GM23338 (cell line): ENCODE results near the gene ABR. TPM values are rescaled to one million over a fixed set of nuclear protein-coding genes. Genes with fewer than 3 reads are reported as not detected.

ENCODE experiments used
- ATAC-seq: fragments of 200-7000 bp; cut with Tn5 transposase; 3 replicates; pipeline ENCODE4 v1.9.1; 2020
- DNase-seq: peaks from one replicate; pipeline ENCODE4 v3.0.0-alpha.2; 2015; ENCODE audit warnings: low spot score
- H2AFZ ChIP-seq: fragments of 200-600 bp; sonication (generic); 2 replicates; pipeline ENCODE4 v1.8.0; 2016; ENCODE audit warnings: antibody characterized with exemption, mild to moderate bottlenecking, moderate library complexity
- H3F3A ChIP-seq: fragments of 200-600 bp; sonication (generic); replicated peaks from 2 replicates; pipeline ENCODE4 v1.8.0; 2017; ENCODE audit warnings: antibody characterized with exemption, mixed run types, low read depth
- H3K27ac ChIP-seq: fragments of 200-600 bp; sonication (generic); 2 replicates; pipeline ENCODE4 v1.6.1; 2016; ENCODE audit warnings: low read depth
- H3K27me3 ChIP-seq: fragments of 200-600 bp; sonication (generic); 2 replicates; pipeline ENCODE4 v1.8.0; 2016; ENCODE audit warnings: mild to moderate bottlenecking, mixed run types, moderate library complexity; ENCODE audit not compliant: insufficient read depth
- H3K36me3 ChIP-seq: fragments of 200-600 bp; sonication (generic); 2 replicates; pipeline ENCODE4 v1.8.0; 2016; ENCODE audit warnings: mild to moderate bottlenecking; ENCODE audit not compliant: insufficient read depth
- H3K4me1 ChIP-seq: fragments of 200-600 bp; sonication (generic); 2 replicates; pipeline ENCODE4 v1.8.0; 2016; ENCODE audit warnings: mild to moderate bottlenecking, moderate library complexity; ENCODE audit not compliant: insufficient read depth
- H3K4me2 ChIP-seq: fragments of 200-600 bp; sonication (generic); 2 replicates; pipeline ENCODE4 v1.7.1; 2017; ENCODE audit warnings: mixed run types
- H3K4me3 ChIP-seq: fragments of 200-600 bp; sonication (generic); 2 replicates; pipeline ENCODE4 v1.6.1; 2016; ENCODE audit warnings: mixed run types
- H3K79me2 ChIP-seq: fragments of 200-600 bp; sonication (generic); replicated peaks from 2 replicates; pipeline ENCODE4 v1.8.0; 2017; ENCODE audit warnings: mild to moderate bottlenecking; ENCODE audit not compliant: insufficient read depth
- H3K9me2 ChIP-seq: fragments of 200-600 bp; sonication (generic); 2 replicates; pipeline ENCODE4 v1.8.0; 2017; ENCODE audit not compliant: insufficient read depth
- H4K20me1 ChIP-seq: fragments of 200-600 bp; sonication (generic); replicated peaks from 2 replicates; pipeline ENCODE4 v1.8.0; 2017; ENCODE audit warnings: mild to moderate bottlenecking; ENCODE audit not compliant: insufficient read depth
- H3K27ac Mint-ChIP-seq: 2 replicates; pipeline ENCODE4 v1.8.0; 2020; ENCODE audit warnings: inconsistent platforms, mild to moderate bottlenecking, moderate library complexity, mixed read lengths
- H3K27me3 Mint-ChIP-seq: 3 replicates; pipeline ENCODE4 v1.8.0; 2022; ENCODE audit warnings: low read depth, mild to moderate bottlenecking, moderate library complexity, mixed read lengths, inconsistent platforms; ENCODE audit not compliant: insufficient read depth, poor library complexity
- H3K36me3 Mint-ChIP-seq: 3 replicates; pipeline ENCODE4 v1.8.0; 2021; ENCODE audit warnings: low read depth, mild to moderate bottlenecking, inconsistent platforms, moderate library complexity, mixed read lengths
- H3K4me1 Mint-ChIP-seq: 3 replicates; pipeline ENCODE4 v1.8.0; 2020; ENCODE audit warnings: mild to moderate bottlenecking, inconsistent platforms, mixed read lengths
- H3K4me3 Mint-ChIP-seq: 3 replicates; pipeline ENCODE4 v1.8.0; 2021; ENCODE audit warnings: moderate library complexity, mild to moderate bottlenecking, inconsistent platforms, mixed read lengths
- H3K9me3 Mint-ChIP-seq: 3 replicates; pipeline ENCODE4 v1.8.0; 2020; ENCODE audit warnings: moderate library complexity, mild to moderate bottlenecking, inconsistent platforms, mixed read lengths
- CREB1 ChIP-seq: fragments of 250-450 bp; sonication (Bioruptor Pico); IDR thresholded peaks from 2 replicates; pipeline ENCODE4 v1.5.0; 2020; ENCODE audit warnings: low read depth, mild to moderate bottlenecking, moderate library complexity
- EZH2 ChIP-seq: fragments of 200-600 bp; sonication (generic); IDR thresholded peaks from one replicate; pipeline ENCODE4 v1.8.0; 2017; ENCODE audit warnings: antibody characterized with exemption, mild to moderate bottlenecking, low read depth; ENCODE audit not compliant: unreplicated experiment
- EZH2phosphoT487 ChIP-seq: fragments of 200-600 bp; sonication (generic); IDR thresholded peaks from one replicate; pipeline ENCODE4 v1.8.1; 2018; ENCODE audit warnings: antibody characterized with exemption; ENCODE audit not compliant: unreplicated experiment
- JUNB ChIP-seq: IDR thresholded peaks from one replicate; pipeline ENCODE4 v1.6.1; 2016; ENCODE audit warnings: antibody characterized with exemption; ENCODE audit not compliant: unreplicated experiment
- NANOG ChIP-seq: IDR thresholded peaks from 2 replicates; pipeline ENCODE4 v1.6.1; 2016; ENCODE audit warnings: antibody characterized with exemption, borderline replicate concordance
- POLR2AphosphoS5 ChIP-seq: IDR thresholded peaks from 2 replicates; pipeline ENCODE4 v1.6.1; 2016; ENCODE audit warnings: antibody characterized with exemption, low read depth
- STAT1 ChIP-seq: IDR thresholded peaks from one replicate; pipeline ENCODE4 v1.6.1; 2016; ENCODE audit warnings: antibody characterized with exemption; ENCODE audit not compliant: unreplicated experiment
- ZNF114 ChIP-seq: fragments of 250-450 bp; sonication (Bioruptor Pico); IDR thresholded peaks from 2 replicates; pipeline ENCODE4 v1.5.0; 2020; ENCODE audit warnings: mild to moderate bottlenecking, moderate library complexity
- ZNF331 ChIP-seq: fragments of 250-450 bp; sonication (Bioruptor Pico); IDR thresholded peaks from 2 replicates; pipeline ENCODE4 v1.5.0; 2020; ENCODE audit warnings: low read depth, mild to moderate bottlenecking, moderate library complexity
- polyA plus RNA-seq: library from polyadenylated mRNA; unstranded; fragments of >200 nt; fragmentation: Nextera tagmentation; extraction: Ambion mirVana; gene quantifications from 2 replicates; pipeline ENCODE4 v1.2.1, GENCODE V29; 2016
- total RNA-seq: library from RNA; depleted of rRNA; stranded (reverse); fragments of >200 nt; shearing (Covaris generic); gene quantifications from 2 replicates; pipeline ENCODE4 v1.2.3, GENCODE V29; 2014
- TF ChIP-seq, protein P1 (sequence below): IDR thresholded peaks from 2 replicates; pipeline ENCODE4 v1.6.1; 2016; ENCODE audit warnings: antibody characterized with exemption
- TF ChIP-seq, protein P2 (sequence below), 2 experiments: fragments of 200-600 bp in 1 of 2; sonication (generic) in 1 of 2; conservative IDR thresholded peaks; 2 replicates each; pipeline versions ENCODE4 v1.5.1 to v1.6.1; 2016 to 2017; ENCODE audit warnings: antibody characterized with exemption in 2 of 2, low read depth in 2 of 2, mild to moderate bottlenecking in 2 of 2, moderate library complexity in 1 of 2
- TF ChIP-seq, protein P3 (sequence below): IDR thresholded peaks from one replicate; pipeline ENCODE4 v1.6.1; 2018; ENCODE audit warnings: antibody characterized with exemption; ENCODE audit not compliant: unreplicated experiment

The ABR gene
- total and polyA plus RNA-seq, 2 experiments from 2014 or later = 15.0 to 27.7 TPM

DNA sequence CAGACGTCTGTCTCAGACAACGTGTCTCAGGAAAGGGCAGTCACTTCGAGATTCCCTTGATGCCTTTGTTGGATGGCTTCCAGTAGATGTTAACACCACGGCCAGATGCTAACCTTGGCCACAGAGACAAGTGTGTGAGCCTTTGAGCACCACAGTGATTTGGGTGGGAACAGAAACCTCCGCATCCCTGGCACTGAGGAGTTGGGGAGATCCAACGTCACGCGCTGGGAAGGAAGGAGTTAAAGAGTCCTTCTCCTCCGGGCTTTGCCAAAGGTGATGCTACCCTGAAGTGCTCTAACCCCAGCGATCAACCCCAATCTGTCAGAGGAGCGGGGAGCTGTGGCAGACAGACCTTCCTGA, 3.0 kb upstream of the ABR start:
- Histone ChIP-seq H3F3A (peaks cover 9% of the 10 kb centered on the region; the same call in 1 of the 2 replicates), H3K79me2 (no peaks in the 10 kb centered on the region), H4K20me1 (no peaks in the 10 kb centered on the region), H2AFZ (no peak overlapping the region), H3K4me3 (no peak overlapping the region), H3K27me3 (peaks cover 21% of the 10 kb centered on the region), H3K4me1 (peaks cover 27% of the 10 kb centered on the region), H3K27ac (no peak overlapping the region), H3K4me2 (no peak overlapping the region), H3K36me3 (no peaks in the 10 kb centered on the region), H3K9me2 (no peaks in the 10 kb centered on the region)
- no peak for ATAC-seq
- Mint-ChIP-seq H3K27me3 (peaks cover 54% of the 10 kb centered on the region), H3K4me3 (no peak overlapping the region), H3K9me3 (no peaks in the 10 kb centered on the region), H3K4me1 (peaks cover 22% of the 10 kb centered on the region), H3K36me3 (no peaks in the 10 kb centered on the region), H3K27ac (no peak overlapping the region)
- TF ChIP-seq JUNB = no peak
- TF ChIP-seq ZNF114 (CRISPR knock-in tag) = no peak
- TF ChIP-seq ZNF331 = no peak
- TF ChIP-seq NANOG = no peak
- no peak for TF ChIP-seq STAT1
- TF ChIP-seq POLR2AphosphoS5 = no peak
- TF ChIP-seq, protein P1, sequence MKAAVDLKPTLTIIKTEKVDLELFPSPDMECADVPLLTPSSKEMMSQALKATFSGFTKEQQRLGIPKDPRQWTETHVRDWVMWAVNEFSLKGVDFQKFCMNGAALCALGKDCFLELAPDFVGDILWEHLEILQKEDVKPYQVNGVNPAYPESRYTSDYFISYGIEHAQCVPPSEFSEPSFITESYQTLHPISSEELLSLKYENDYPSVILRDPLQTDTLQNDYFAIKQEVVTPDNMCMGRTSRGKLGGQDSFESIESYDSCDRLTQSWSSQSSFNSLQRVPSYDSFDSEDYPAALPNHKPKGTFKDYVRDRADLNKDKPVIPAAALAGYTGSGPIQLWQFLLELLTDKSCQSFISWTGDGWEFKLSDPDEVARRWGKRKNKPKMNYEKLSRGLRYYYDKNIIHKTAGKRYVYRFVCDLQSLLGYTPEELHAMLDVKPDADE = no peak
- TF ChIP-seq, protein P2, sequence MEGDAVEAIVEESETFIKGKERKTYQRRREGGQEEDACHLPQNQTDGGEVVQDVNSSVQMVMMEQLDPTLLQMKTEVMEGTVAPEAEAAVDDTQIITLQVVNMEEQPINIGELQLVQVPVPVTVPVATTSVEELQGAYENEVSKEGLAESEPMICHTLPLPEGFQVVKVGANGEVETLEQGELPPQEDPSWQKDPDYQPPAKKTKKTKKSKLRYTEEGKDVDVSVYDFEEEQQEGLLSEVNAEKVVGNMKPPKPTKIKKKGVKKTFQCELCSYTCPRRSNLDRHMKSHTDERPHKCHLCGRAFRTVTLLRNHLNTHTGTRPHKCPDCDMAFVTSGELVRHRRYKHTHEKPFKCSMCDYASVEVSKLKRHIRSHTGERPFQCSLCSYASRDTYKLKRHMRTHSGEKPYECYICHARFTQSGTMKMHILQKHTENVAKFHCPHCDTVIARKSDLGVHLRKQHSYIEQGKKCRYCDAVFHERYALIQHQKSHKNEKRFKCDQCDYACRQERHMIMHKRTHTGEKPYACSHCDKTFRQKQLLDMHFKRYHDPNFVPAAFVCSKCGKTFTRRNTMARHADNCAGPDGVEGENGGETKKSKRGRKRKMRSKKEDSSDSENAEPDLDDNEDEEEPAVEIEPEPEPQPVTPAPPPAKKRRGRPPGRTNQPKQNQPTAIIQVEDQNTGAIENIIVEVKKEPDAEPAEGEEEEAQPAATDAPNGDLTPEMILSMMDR (conservative IDR thresholded peaks at IDR 0.05; ENCODE audit: low read depth in 2 of 2) = no peak
- TF ChIP-seq EZH2 = no peak
- no peak for DNase-seq

DNA sequence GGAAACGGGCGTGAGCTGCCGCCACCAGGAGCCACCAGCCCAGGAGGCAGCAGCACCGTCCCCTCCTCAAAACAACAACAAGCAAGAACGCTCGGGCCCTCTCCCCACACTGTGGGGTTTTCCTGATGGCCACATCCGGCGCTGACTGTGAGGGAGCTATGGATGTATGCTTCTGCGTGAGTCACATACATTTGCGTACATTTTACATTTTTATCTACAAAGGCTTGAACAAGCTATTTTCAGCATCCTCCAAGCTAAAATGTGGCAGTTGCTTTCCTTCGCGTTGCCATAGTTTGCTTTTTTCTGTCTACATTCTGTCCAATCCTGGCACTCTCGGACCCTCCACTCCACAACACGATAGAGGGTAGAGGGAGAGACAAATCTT, 2.0 kb upstream of the ABR start:
- no peak overlapping the region for H3K27ac ChIP-seq
- Mint-ChIP-seq H3K4me3 (peak overlapping the region; percentile 30; the same call in 1 of the 3 replicates), H3K9me3 (no peaks in the 10 kb centered on the region), H3K27me3 (peaks cover 49% of the 10 kb centered on the region), H3K27ac (no peak overlapping the region; the same call in 1 of the 2 replicates), H3K36me3 (no peaks in the 10 kb centered on the region), H3K4me1 (peaks cover 22% of the 10 kb centered on the region)
- H3K4me1 ChIP-seq = peaks cover 24% of the 10 kb centered on the region
- peak overlapping the region; percentile 86 for H3K4me2 ChIP-seq
- peaks cover 6% of the 10 kb centered on the region; the same call in 1 of the 2 replicates for H3F3A ChIP-seq
- H3K4me3 ChIP-seq = peak overlapping the region; percentile 67; the same call in 1 of the 2 replicates
- peak overlapping the region; percentile 57; the same call in 1 of the 2 replicates for H2AFZ ChIP-seq
- no peaks in the 10 kb centered on the region for H3K9me2 ChIP-seq
- no peaks in the 10 kb centered on the region for H3K79me2 ChIP-seq
- H4K20me1 ChIP-seq = no peaks in the 10 kb centered on the region
- H3K27me3 ChIP-seq = peaks cover 21% of the 10 kb centered on the region
- DNase-seq (no peak), ATAC-seq (no peak; the same call in 2 of the 3 replicates)
- no peaks in the 10 kb centered on the region for H3K36me3 ChIP-seq
- TF ChIP-seq, protein P3, sequence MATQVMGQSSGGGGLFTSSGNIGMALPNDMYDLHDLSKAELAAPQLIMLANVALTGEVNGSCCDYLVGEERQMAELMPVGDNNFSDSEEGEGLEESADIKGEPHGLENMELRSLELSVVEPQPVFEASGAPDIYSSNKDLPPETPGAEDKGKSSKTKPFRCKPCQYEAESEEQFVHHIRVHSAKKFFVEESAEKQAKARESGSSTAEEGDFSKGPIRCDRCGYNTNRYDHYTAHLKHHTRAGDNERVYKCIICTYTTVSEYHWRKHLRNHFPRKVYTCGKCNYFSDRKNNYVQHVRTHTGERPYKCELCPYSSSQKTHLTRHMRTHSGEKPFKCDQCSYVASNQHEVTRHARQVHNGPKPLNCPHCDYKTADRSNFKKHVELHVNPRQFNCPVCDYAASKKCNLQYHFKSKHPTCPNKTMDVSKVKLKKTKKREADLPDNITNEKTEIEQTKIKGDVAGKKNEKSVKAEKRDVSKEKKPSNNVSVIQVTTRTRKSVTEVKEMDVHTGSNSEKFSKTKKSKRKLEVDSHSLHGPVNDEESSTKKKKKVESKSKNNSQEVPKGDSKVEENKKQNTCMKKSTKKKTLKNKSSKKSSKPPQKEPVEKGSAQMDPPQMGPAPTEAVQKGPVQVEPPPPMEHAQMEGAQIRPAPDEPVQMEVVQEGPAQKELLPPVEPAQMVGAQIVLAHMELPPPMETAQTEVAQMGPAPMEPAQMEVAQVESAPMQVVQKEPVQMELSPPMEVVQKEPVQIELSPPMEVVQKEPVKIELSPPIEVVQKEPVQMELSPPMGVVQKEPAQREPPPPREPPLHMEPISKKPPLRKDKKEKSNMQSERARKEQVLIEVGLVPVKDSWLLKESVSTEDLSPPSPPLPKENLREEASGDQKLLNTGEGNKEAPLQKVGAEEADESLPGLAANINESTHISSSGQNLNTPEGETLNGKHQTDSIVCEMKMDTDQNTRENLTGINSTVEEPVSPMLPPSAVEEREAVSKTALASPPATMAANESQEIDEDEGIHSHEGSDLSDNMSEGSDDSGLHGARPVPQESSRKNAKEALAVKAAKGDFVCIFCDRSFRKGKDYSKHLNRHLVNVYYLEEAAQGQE = no peak
- TF ChIP-seq POLR2AphosphoS5 (no peak), ZNF114 (CRISPR knock-in tag) (no peak), JUNB (no peak), EZH2 (no peak), STAT1 (no peak), NANOG (no peak), CREB1 (CRISPR knock-in tag) (no peak), EZH2phosphoT487 (no peak)
- TF ChIP-seq, protein P2 (conservative IDR thresholded peaks at IDR 0.05; ENCODE audit: low read depth in 2 of 2) = no peak
- TF ChIP-seq, protein P1 = no peak
